HEK293 (cell line): Measurements from ENCODE around the gene MUC5B.
"Not testable (repeated sequence)": the region's sequence is repeated elsewhere in the genome, so short reads cannot be mapped to it uniquely, and the experiment has no call there.

ENCODE experiments used
- KLF9 ChIP-seq: fragments of 450-650 bp; formaldehyde crosslinking; IDR thresholded peaks from 2 replicates; pipeline ENCODE4 v1.5.1; 2016; ENCODE audit warnings: missing biosample characterization, missing genetic modification characterization, low read depth
- ZNF423 ChIP-seq: fragments of 450-650 bp; formaldehyde crosslinking; IDR thresholded peaks from 2 replicates; pipeline ENCODE4 v1.5.1; 2016; ENCODE audit warnings: missing biosample characterization, missing genetic modification characterization

- not testable (repeated sequence) for TF ChIP-seq ZNF423 (tag by site-specific recombination); KLF9
Measured at GRCh38 chr11:1246301-1246700, 23.4 kb downstream of the MUC5B start.
